T-helper 17 cell (primary cell): Measurements from ENCODE around the gene TBX4. TPM values are rescaled to one million over a fixed set of nuclear protein-coding genes. Genes with fewer than 3 reads are reported as not detected.

Experiments
- ATAC-seq: fragments of 150-1000 bp; cut with Tn5 transposase; 2 replicates; pipeline ENCODE4 v1.10.0; 2021; ENCODE audit warnings: mild to moderate bottlenecking, moderate library complexity
- DNase-seq, 3 donors: peaks; one replicate each; pipeline versions ENCODE4 v3.0.0 to v3.0.0-alpha.2; 2020 to 2021
- H3K9me3 ChIP-seq: one replicate; pipeline ENCODE4 v1.7.0; 2013; ENCODE audit warnings: low read length, mild to moderate bottlenecking; ENCODE audit not compliant: control insufficient read depth, poor library complexity, severe bottlenecking
- H3K27ac Mint-ChIP-seq: one replicate; pipeline ENCODE4 v1.8.0; 2022; ENCODE audit warnings: mild to moderate bottlenecking, moderate library complexity, mixed read lengths
- H3K27me3 Mint-ChIP-seq: one replicate; pipeline ENCODE4 v1.8.0; 2022; ENCODE audit warnings: mixed read lengths
- H3K36me3 Mint-ChIP-seq: one replicate; pipeline ENCODE4 v1.8.0; 2022; ENCODE audit warnings: low read depth, mixed read lengths
- H3K4me1 Mint-ChIP-seq: one replicate; pipeline ENCODE4 v1.8.0; 2022; ENCODE audit warnings: mild to moderate bottlenecking, mixed read lengths
- H3K4me3 Mint-ChIP-seq: one replicate; pipeline ENCODE4 v1.8.0; 2022; ENCODE audit warnings: mild to moderate bottlenecking, moderate library complexity, mixed read lengths
- total RNA-seq, 4 donors: library from RNA in 2 of 4; stranded (reverse) in 2 of 4; gene quantifications; one replicate each; pipeline ENCODE4 v1.2.3 and lab custom pipeline; 2022 to 2026

Gene TBX4
- total RNA-seq, 2 donors from 2014 or later, result not detected

DNA sequence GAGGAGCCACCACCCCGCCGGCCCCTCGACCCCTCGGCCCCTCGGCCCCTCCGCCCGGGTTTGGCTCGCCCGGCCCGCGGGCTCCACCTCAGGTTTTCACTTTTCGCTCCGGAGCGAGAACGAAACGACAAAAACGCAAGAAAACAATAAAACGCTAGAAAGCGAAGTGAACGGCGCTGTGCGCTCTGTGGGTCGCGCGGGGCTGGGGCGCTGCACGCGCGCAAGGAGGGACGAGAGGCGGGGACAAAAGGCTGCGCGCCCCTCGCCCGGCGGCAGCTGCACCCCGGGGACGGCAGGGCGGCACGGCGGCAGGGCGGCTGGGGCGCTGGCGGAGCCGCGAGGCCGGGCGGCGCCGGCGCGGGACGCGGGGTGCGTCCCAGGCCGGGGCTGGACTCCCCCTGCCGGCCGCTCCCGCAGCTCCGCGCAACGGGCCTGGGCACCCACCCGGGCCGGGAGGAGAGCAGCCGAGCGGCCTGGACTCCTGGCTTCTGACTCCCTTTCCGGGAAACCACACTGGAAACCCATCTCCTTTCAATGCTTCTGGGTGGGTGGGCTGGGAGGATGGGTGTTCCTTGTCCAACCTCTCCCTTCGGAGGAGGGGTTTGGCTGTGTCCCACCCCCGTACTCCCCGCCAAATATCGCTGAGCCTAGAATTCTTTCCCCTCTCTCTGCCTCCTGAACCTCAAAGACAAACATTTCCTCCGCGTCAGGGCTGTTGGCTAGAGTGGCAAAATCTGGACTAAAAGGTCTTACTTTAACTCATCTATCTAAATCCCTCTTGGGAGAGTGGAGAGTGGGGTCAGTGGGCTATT is 42.7 kb upstream of the TBX4 start:
- Mint-ChIP-seq H3K4me3 (peak overlapping the region; percentile 84), H3K27me3 (peaks cover 39% of the 10 kb centered on the region), H3K27ac (no peak overlapping the region), H3K36me3 (peaks cover 2% of the 10 kb centered on the region), H3K4me1 (peaks cover 17% of the 10 kb centered on the region)
- ATAC-seq (peak; percentile 19), DNase-seq (peak in 2 of 3 donors; percentile 24 to 45)
- no peaks in the 10 kb centered on the region for H3K9me3 ChIP-seq

DNA sequence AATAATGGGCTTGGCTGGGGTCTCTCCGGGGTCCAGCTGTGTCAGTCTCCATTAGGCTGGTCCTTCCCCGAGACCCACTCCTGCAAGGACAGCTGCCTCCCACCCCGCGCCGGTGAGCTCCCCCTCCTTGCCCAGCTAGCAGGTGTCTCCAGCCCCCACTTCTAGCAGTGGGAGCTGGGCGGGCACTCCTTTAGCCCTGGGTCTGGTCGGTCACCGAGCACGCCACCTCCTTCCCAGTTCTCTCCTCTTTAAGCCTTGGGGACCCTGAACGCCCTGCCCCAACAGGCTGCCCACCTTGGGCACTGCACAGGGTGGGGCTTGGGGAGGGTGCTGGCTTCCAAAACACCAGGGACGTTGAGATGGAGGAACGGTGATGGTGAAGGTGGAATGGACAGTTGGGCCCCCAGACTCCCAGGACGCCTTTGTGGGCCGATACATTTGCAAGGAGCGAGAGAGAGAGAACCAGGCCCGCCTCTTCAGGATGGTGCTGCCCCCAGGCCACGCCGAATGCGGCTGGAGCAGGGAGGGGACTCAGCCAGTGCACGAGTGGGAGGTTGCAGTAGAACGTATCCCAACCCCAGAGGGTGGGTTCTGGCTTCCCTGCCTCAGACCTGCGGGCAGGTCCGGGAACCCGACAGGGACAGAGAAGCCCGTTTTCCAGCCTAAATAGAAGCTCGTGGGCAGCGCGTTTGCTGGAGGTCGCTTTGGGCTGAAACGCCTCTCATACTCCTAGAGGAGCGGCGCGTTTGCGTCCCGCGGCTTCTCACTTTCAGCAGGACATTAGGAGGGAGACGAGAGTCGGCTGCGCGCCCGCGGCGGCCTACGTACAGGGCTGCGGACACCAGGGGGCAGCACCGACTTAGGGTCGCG is 41.8 kb upstream of the TBX4 start:
- peak overlapping the region; percentile 84 for H3K4me3 Mint-ChIP-seq
- H3K27ac Mint-ChIP-seq, result no peak overlapping the region
- H3K4me1 Mint-ChIP-seq, result peaks cover 17% of the 10 kb centered on the region
- H3K36me3 Mint-ChIP-seq, result peaks cover 2% of the 10 kb centered on the region
- peak; percentile 71 for ATAC-seq
- H3K9me3 ChIP-seq, result no peaks in the 10 kb centered on the region
- H3K27me3 Mint-ChIP-seq, result peaks cover 39% of the 10 kb centered on the region
- DNase-seq, result peak; percentile 61 to 76 (median 72)

DNA sequence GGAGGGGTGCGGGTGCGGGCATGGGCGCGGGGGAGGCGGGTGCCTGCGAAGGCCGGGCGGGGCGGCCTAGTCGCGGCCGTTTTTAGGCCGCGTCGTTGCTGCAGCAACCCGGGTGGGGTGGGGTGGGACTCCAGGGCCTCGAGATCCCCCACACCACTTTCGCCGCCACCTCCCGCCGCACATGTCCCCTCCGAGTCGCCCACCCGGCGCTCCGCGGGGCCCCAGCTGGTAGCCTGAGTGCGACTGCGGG is 41.3 kb upstream of the TBX4 start:
- H3K27ac Mint-ChIP-seq, result no peak overlapping the region
- H3K4me3 Mint-ChIP-seq, result peak overlapping the region; percentile 84
- no peaks in the 10 kb centered on the region for H3K9me3 ChIP-seq
- DNase-seq, result no peak
- peaks cover 17% of the 10 kb centered on the region for H3K4me1 Mint-ChIP-seq
- no peak for ATAC-seq
- peaks cover 39% of the 10 kb centered on the region for H3K27me3 Mint-ChIP-seq
- peaks cover 2% of the 10 kb centered on the region for H3K36me3 Mint-ChIP-seq

DNA sequence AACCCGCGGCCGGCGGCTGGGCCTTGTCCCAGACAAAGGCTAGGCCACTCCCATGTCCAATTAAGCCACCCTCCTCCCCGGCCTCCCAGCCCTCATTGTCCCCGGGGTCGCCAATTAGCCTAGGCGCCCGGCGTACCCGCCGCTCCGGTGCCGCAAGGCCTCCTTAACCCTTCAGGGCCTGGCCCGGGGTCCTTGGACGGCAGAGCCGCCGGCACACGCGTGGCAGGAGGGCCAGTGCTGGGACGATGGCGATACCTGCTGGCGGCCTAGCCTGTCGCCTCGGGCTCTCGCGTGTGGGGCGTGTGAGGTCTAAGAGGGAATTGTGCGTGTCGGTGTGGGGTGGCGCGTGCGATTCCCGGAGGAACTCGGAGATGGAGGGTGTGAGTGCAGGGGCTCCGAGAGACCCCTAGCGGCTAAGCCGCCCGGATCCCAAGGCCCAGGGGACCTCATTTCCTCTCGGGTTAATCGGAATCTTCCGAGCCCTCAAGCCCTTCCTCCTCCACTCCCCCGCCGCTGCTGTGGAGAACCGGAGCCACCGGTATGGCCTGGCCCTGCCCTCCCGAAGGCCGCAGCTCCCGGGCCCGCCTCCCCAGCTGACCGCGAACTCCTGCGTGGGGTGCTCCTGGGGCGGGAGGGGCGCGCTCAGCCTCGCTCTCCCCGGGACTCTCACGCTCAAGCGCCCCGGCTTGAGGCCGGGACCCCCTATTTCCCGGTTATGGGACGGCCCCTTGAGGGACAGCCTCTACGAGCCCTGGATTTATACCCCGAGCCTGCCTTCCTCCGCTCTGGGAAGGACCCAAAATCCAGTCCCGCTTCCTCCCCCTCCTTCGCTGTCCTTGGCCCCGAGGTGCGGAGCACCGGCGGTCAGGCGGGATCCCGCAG is 40.7 kb upstream of the TBX4 start:
- peak; percentile 10 for ATAC-seq
- peaks cover 34% of the 10 kb centered on the region for H3K27me3 Mint-ChIP-seq

DNA sequence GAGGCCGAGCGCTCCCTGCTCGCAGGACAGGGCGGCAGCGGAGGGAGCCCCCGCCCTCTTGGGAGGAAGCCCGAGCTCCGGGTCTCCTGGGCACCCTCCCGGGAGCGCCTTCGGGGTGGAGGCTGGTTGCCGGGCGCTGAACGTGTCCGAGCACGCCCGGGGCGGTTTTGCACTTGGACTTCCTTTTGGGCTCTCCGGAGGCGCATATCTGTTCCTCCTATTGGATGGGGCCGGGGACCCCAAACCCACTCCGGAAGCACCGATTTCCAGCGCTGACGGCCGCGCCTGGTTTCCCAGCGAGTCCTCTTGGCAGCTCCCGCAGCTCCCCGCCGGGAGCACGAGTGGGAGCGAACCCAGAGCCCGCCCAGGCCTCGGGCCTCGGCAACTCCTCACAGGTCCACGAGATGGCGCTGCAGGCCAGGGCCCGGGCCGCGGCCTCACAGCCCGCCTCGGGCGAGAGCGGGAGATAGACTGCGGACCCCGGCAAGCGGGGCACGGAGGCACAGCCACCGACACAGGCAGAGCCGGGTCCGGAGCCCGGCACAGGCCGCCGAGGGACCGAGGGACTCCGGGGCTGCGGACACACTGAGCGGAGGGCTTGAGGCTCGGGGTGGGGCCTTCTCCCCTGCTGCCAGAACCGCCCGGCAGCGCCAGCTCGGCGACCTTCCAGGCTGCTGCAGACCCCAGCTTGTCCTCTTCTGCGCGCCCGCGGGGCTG is 39.9 kb upstream of the TBX4 start:
- Mint-ChIP-seq H3K4me3 (peak overlapping the region; percentile 82), H3K27me3 (peaks cover 26% of the 10 kb centered on the region), H3K27ac (no peak overlapping the region), H3K36me3 (peaks cover 2% of the 10 kb centered on the region), H3K4me1 (peaks cover 17% of the 10 kb centered on the region)
- ATAC-seq, result peak; percentile 84
- DNase-seq, result peak; percentile 69 to 85 (median 71)
- H3K9me3 ChIP-seq, result no peaks in the 10 kb centered on the region

More for the DNA sequence above, 40.7 kb upstream of the TBX4 start:
- Mint-ChIP-seq H3K27ac (no peak overlapping the region), H3K36me3 (peaks cover 2% of the 10 kb centered on the region), H3K4me3 (peak overlapping the region; percentile 82), H3K4me1 (peaks cover 17% of the 10 kb centered on the region)
- no peaks in the 10 kb centered on the region for H3K9me3 ChIP-seq
- DNase-seq, result peak in 1 of 3 donors; percentile 24

DNA sequence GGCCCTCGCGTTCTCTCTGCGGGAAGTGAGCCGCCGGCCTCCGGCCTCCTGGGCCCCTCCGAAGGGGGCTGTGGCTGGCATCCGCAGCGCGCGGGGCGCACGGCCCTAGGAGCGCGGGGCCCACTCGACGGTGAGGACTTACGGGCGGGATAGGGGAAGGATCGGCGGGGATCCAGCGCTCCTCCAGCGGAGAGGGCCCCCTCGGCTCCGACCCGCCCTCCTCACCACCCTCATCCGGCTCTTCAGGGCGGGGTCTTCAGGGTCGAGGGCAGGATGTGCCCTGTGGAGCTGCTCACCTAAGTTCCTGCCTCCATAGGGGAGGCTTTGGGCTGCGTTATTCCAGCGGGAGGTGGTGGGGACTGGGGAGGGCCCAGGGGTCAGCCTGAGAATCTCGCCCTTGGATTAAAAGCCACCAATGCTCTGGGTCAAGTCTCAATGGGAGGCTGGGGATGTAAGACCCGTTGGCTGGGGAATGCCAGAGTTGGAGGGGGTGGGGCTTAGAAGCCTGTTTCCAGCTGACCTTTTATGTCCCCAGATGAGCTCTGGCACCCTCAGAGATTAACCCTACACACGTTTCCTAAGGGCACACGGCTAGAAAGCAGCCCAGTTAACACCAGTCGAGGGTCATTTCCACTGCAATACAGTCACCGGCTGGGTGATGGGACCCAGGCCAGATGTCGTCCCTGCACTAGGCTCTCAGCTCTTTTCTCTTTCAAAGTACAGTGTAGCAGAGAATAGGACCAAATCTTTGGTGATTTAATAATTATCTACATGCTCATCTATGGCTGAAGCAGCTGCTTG is 39.2 kb upstream of the TBX4 start:
- Mint-ChIP-seq H3K4me3 (peak overlapping the region; percentile 84), H3K36me3 (peaks cover under 1% of the 10 kb centered on the region), H3K27ac (no peak overlapping the region), H3K4me1 (peaks cover 13% of the 10 kb centered on the region), H3K27me3 (peaks cover 22% of the 10 kb centered on the region)
- DNase-seq (no peak), ATAC-seq (peak; percentile 4)
- no peaks in the 10 kb centered on the region for H3K9me3 ChIP-seq

DNA sequence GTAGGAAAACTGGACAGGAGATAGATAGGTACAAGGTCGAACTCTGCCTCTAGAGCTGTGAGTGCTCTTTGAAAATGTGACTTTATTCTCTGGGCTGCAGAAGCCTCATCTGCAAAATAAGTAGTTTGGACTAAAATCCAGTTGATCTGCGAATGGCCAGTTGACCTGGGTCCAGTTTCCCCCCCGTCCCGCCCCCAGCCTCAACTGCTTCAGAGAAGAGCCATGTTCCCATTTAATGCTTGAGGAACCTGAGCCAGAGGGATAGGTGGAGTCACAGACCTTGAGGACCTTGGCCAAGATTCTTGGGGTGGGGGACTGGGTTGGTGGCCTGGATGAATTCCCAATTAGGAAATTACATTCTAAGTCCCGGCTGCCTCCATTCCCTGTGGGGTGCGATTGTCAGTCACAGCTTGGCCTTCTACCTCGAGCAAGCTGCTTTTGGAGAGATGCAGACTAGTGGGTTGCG is 38.5 kb upstream of the TBX4 start:
- no peaks in the 10 kb centered on the region for H3K9me3 ChIP-seq
- Mint-ChIP-seq H3K27me3 (peaks cover 21% of the 10 kb centered on the region), H3K36me3 (no peaks in the 10 kb centered on the region), H3K4me3 (peak overlapping the region; percentile 84), H3K4me1 (peaks cover 11% of the 10 kb centered on the region), H3K27ac (no peak overlapping the region)
- no peak for ATAC-seq
- no peak for DNase-seq

DNA sequence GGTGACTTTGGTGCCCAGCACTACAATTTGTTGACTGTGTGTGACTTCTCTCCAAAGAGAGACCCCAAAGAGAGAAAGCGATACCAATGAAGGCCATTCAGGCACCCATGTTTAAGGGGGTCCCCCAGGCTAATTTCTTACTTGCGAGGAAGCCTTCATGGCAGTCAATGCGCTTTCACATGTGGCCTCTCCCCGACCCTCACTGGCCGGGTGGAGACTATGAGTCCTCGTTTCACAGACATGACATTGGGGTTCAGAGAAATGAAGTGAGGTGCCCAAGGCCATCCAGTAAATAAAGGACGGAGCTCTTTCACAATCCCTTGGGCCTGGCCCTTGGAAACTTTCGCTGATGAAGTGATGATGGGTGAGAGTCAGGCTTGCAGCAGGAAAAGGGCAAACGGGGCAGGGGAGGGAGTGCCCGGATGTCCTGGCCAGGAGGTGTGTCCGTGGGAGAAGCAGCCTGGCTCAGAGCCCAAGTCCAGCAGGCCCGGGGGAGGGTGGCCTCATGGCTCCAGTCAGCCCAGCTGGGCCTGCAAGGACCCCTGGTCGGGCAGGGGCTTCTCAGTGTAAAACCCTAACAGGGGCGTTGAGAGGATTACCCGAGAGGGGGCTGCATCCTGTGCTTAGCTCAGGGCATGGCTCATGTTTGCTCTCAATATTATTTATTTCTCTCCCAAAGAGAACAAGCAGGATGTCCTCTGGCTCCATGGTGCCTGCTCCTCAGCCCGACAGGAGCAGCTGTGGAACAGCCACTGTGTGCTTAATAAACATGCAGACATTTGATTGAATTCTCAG is 37.9 kb upstream of the TBX4 start:
- ATAC-seq (no peak), DNase-seq (no peak)
- H3K4me1 Mint-ChIP-seq, result peaks cover 9% of the 10 kb centered on the region
- no peaks in the 10 kb centered on the region for H3K36me3 Mint-ChIP-seq
- no peak overlapping the region for H3K27ac Mint-ChIP-seq
- H3K9me3 ChIP-seq, result no peaks in the 10 kb centered on the region
- no peak overlapping the region for H3K4me3 Mint-ChIP-seq
- H3K27me3 Mint-ChIP-seq, result peaks cover 25% of the 10 kb centered on the region

DNA sequence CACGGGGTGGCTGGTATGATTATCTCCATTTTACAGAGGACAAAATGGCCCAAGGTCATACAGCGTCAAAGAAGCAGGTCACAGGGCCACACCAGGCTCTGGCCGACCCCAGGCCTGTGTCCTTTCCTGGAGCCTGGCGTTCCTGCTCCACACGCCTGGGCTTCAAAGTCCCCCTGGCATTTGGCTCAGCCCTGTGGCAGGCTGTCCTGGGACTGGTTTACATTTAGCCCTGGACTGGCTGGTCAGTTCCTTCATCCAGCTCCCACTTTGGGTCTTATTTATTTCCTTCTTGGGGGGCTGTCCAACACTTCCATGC is 37.3 kb upstream of the TBX4 start:
- H3K27me3 Mint-ChIP-seq, result peaks cover 29% of the 10 kb centered on the region
- ATAC-seq (no peak), DNase-seq (no peak)
- H3K36me3 Mint-ChIP-seq, result no peaks in the 10 kb centered on the region
- H3K27ac Mint-ChIP-seq, result no peak overlapping the region
- H3K9me3 ChIP-seq, result no peaks in the 10 kb centered on the region
- H3K4me1 Mint-ChIP-seq, result peaks cover 9% of the 10 kb centered on the region
- H3K4me3 Mint-ChIP-seq, result no peak overlapping the region

DNA sequence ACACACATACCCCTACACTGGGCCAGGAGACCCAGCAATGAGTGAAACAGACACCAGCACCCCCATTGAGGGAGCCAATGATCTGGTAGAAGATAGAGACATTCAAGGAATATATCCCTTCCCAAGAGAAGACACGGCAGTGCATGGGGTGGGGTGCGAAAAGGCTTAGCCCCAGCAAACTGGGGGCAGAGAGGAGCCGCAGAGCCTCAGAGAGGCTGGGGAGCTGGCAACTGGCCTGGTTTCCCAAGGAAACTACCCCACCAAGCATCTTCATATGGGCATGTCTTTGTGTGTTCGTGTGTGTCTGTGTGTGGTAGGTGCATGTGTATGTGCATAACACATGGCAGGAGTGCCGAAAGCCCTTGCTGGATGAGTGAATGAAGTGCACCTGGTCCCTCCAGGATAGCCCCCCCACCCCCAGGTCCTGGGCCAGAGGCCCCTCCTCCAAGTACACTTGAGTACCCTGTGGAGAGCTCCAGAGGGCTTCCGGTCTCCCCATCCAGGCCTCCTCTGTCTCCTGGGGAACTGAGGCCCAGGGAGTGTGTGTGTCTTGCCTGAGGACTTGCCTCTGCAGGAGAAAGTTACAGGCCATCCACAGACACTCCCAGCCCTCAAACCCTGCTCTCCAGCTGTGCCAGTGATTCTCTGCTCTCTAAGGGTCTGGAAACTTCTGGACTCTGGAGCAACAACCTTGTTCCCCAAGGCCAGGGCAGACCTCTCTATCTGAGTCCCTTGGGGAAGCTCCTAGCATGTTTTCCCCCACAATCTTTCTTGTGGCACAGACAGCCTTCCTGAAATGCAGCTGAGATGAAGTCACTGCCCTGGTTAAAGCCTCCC is 36.6 kb upstream of the TBX4 start:
- H3K36me3 Mint-ChIP-seq, result peaks cover 3% of the 10 kb centered on the region
- H3K9me3 ChIP-seq, result no peaks in the 10 kb centered on the region
- H3K27me3 Mint-ChIP-seq, result peaks cover 29% of the 10 kb centered on the region
- H3K4me1 Mint-ChIP-seq, result peaks cover 2% of the 10 kb centered on the region
- H3K27ac Mint-ChIP-seq, result no peak overlapping the region
- DNase-seq, result no peak
- no peak overlapping the region for H3K4me3 Mint-ChIP-seq
- ATAC-seq, result no peak

DNA sequence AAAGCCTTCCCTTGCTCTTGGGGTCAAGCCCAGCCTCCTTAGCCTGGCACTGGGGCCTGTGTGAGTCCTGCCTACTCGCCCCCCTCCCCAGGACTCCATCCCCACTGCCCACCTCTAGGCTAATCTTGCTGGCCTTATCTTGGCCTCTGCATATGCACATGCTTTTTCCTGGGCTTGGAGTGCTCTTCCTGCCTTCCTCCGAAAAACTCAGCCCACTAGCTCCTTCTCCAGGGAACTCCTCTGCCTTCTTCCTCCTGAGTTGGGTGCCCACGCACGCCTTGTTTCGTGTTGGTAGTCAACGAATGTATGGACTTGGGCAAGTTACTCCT is 36.0 kb upstream of the TBX4 start:
- H3K27me3 Mint-ChIP-seq, result peaks cover 33% of the 10 kb centered on the region
- no peak for ATAC-seq
- no peak overlapping the region for H3K27ac Mint-ChIP-seq
- H3K4me3 Mint-ChIP-seq, result no peak overlapping the region
- H3K9me3 ChIP-seq, result no peaks in the 10 kb centered on the region
- peaks cover 3% of the 10 kb centered on the region for H3K36me3 Mint-ChIP-seq
- DNase-seq, result no peak
- H3K4me1 Mint-ChIP-seq, result no peaks in the 10 kb centered on the region
